ENCODE measurements around the gene MGMT. TPM values are rescaled to one million over a fixed set of nuclear protein-coding genes. Genes with fewer than 3 reads are reported as not detected.

The MGMT gene
- total RNA-seq, 4 donors from 2014 or later, result 16.5 to 37.5 (median 32.1) TPM

GRCh38 chr10:129459762-129460539, 7.1 kb upstream of the MGMT start:
- ATAC-seq, result no peak
- H3K9me3 ChIP-seq, result no peaks in the 10 kb centered on the region
- WGBS, 2 donors (ENCODE audit: low coverage in 1 of 2), result 91% methylated on average over 9 to 10 of the region's 10 CpGs
- H3K4me1 ChIP-seq, result no peaks in the 10 kb centered on the region
- no peak for TF ChIP-seq POLR2A (IDR thresholded peaks at IDR 0.05)
- TF ChIP-seq POLR2AphosphoS5 (IDR thresholded peaks at IDR 0.05), result no peak
- no peak for TF ChIP-seq CTCF (IDR thresholded peaks at IDR 0.05)
- no peak for TF ChIP-seq EP300 (IDR thresholded peaks at IDR 0.05)
- peaks cover 34% of the 10 kb centered on the region for H3K27me3 ChIP-seq
- no peaks in the 10 kb centered on the region for H3K36me3 ChIP-seq
- H3K4me3 ChIP-seq, result no peak overlapping the region
- no peak overlapping the region for H3K27ac ChIP-seq

- peaks cover 0 to 12% (median 5%) of the 10 kb centered on the region in 3 donors for H3K4me1 ChIP-seq
- H3K27ac ChIP-seq, result no peak overlapping the region
- TF ChIP-seq POLR2AphosphoS5 (IDR thresholded peaks at IDR 0.05), result no peak
- TF ChIP-seq POLR2A (IDR thresholded peaks at IDR 0.05), result no peak
- TF ChIP-seq CTCF (IDR thresholded peaks at IDR 0.05), result no peak
- TF ChIP-seq EP300 (IDR thresholded peaks at IDR 0.05), result no peak
- ATAC-seq, result no peak
- no peak overlapping the region for H3K4me3 ChIP-seq
- H3K9me3 ChIP-seq, result no peaks in the 10 kb centered on the region
- no peaks in the 10 kb centered on the region for H3K36me3 ChIP-seq
- H3K27me3 ChIP-seq, result peaks cover 18% of the 10 kb centered on the region
- 83 to 89% methylated on average over 5 of the region's 6 CpGs for WGBS, 2 donors (ENCODE audit: low coverage in 1 of 2)
Measured at GRCh38 chr10:129462257-129462795, 4.7 kb upstream of the MGMT start.

- 87 to 96% methylated on average over 5 to 7 of the region's 8 CpGs for WGBS, 2 donors (ENCODE audit: low coverage in 1 of 2)
- Histone ChIP-seq H3K27me3 (peaks cover 14% of the 10 kb centered on the region), H3K9me3 (no peaks in the 10 kb centered on the region), H3K4me1 (peaks cover 0 to 24% (median 5%) of the 10 kb centered on the region in 3 donors), H3K27ac (no peak overlapping the region), H3K4me3 (no peak overlapping the region), H3K36me3 (no peaks in the 10 kb centered on the region)
- TF ChIP-seq POLR2A (IDR thresholded peaks at IDR 0.05), result no peak
- no peak for ATAC-seq
Measured at GRCh38 chr10:129464251-129464650, 2.8 kb upstream of the MGMT start.

- WGBS, 2 donors (ENCODE audit: low coverage in 1 of 2), result 61 to 100% methylated on average over 1 to 13 of the region's 21 CpGs
- ATAC-seq, result no peak
- peaks cover 0 to 8% of the 10 kb centered on the region in 2 donors for H3K36me3 ChIP-seq
- peak overlapping the region; percentile 54 to 87 (median 86) for H3K27ac ChIP-seq
- H3K27me3 ChIP-seq, result peaks cover under 1% of the 10 kb centered on the region
- TF ChIP-seq POLR2A (IDR thresholded peaks at IDR 0.05), result no peak
- no peak for TF ChIP-seq CTCF (IDR thresholded peaks at IDR 0.05)
- TF ChIP-seq POLR2AphosphoS5 (IDR thresholded peaks at IDR 0.05), result no peak
- peaks cover 0 to 24% (median 5%) of the 10 kb centered on the region in 3 donors for H3K4me1 ChIP-seq
- no peaks in the 10 kb centered on the region for H3K9me3 ChIP-seq
- peak overlapping the region; percentile 60 to 83 for H3K4me3 ChIP-seq
Measured at GRCh38 chr10:129465796-129466702, 992 bp upstream of the MGMT start.

GRCh38 chr10:129467359-129468064, 471 bp downstream of the MGMT start:
- TF ChIP-seq POLR2AphosphoS5 (IDR thresholded peaks at IDR 0.05) (no peak), EP300 (IDR thresholded peaks at IDR 0.05) (no peak), CTCF (IDR thresholded peaks at IDR 0.05) (no peak), POLR2A (IDR thresholded peaks at IDR 0.05) (no peak)
- 70% methylated on average over 5 of the region's 25 CpGs; no CpG with 5 or more reads in 1 of the 2 donors for WGBS, 2 donors (ENCODE audit: low coverage in 1 of 2)
- Histone ChIP-seq H3K27ac (peak overlapping the region; percentile 67 to 87 (median 86)), H3K27me3 (no peaks in the 10 kb centered on the region), H3K4me3 (peak overlapping the region; percentile 60 to 83), H3K36me3 (peaks cover 0 to 23% of the 10 kb centered on the region in 2 donors), H3K4me1 (peaks cover 0 to 24% (median 5%) of the 10 kb centered on the region in 3 donors), H3K9me3 (no peaks in the 10 kb centered on the region)
- no peak for ATAC-seq
